PC-3 (cell line): ENCODE data around the gene TMEM161B. TPM values are rescaled to one million over a fixed set of nuclear protein-coding genes. Genes with fewer than 3 reads are reported as not detected.
"Not testable (repeated sequence)": the region's sequence is repeated elsewhere in the genome, so short reads cannot be mapped to it uniquely, and the experiment has no call there.

Experiments used
- ATAC-seq: fragments of 200-7000 bp; cut with Tn5 transposase; 2 replicates; pipeline ENCODE4 v1.9.1; 2020; ENCODE audit warnings: mild to moderate bottlenecking, moderate library complexity
- BruUV-seq: library from RNA; stranded (reverse); fragments of 400-500 nt; replicated peaks from 2 replicates; lab custom pipeline; 2021; lab: Mats Ljungman, UMichigan
- CTCF ChIA-PET: fragments of 300-600 bp; sonication (Branson Sonifier 250); formaldehyde crosslinking; loops from one replicate; lab custom pipeline; 2022; ENCODE audit warnings: antibody characterized with exemption; lab: Charles Lee
- POLR2A ChIA-PET: fragments of 300-600 bp; sonication (Branson Sonifier 250); formaldehyde crosslinking; loops from one replicate; lab custom pipeline; 2022; ENCODE audit warnings: antibody characterized with exemption; ENCODE audit not compliant: unreplicated experiment; lab: Charles Lee
- DNase-seq: peaks from one replicate; pipeline ENCODE4 v3.0.0-alpha.2; 2015
- H2AFZ ChIP-seq: fragments of 300-600 bp; sonication (generic); 2 replicates; pipeline ENCODE4 v1.6.0; 2016; ENCODE audit warnings: antibody characterized with exemption, low read length
- H3F3A ChIP-seq: fragments of 300-600 bp; sonication (generic); one replicate; pipeline ENCODE4 v1.6.0; 2017; ENCODE audit warnings: antibody characterized with exemption, low read length, control low read depth, mild to moderate bottlenecking; ENCODE audit not compliant: unreplicated experiment
- H3K27ac ChIP-seq: fragments of 300-600 bp; sonication (generic); 2 replicates; pipeline ENCODE4 v1.5.1; 2016; ENCODE audit warnings: mild to moderate bottlenecking, low read length
- H3K27me3 ChIP-seq: fragments of 300-600 bp; sonication (generic); 2 replicates; pipeline ENCODE4 v1.6.1; 2016; ENCODE audit warnings: low read length, mixed read lengths
- H3K36me3 ChIP-seq: fragments of 300-600 bp; sonication (generic); 2 replicates; pipeline ENCODE4 v1.6.1; 2016; ENCODE audit warnings: low read depth, mixed run types, low read length, mixed read lengths
- H3K4me1 ChIP-seq: fragments of 300-600 bp; sonication (generic); 2 replicates; pipeline ENCODE4 v1.5.1; 2016; ENCODE audit warnings: low read length; ENCODE audit not compliant: insufficient read depth
- H3K4me2 ChIP-seq: fragments of 300-600 bp; sonication (generic); 2 replicates; pipeline ENCODE4 v1.6.0; 2016; ENCODE audit warnings: low read length
- H3K4me3 ChIP-seq: fragments of 300-600 bp; sonication (generic); 2 replicates; pipeline ENCODE4 v1.5.1; 2016; ENCODE audit warnings: mild to moderate bottlenecking, low read length, mixed read lengths
- H3K79me2 ChIP-seq: fragments of 300-600 bp; sonication (generic); 2 replicates; pipeline ENCODE4 v1.6.1; 2017; ENCODE audit warnings: low read length, mixed read lengths
- H3K9ac ChIP-seq: fragments of 300-600 bp; sonication (generic); 2 replicates; pipeline ENCODE4 v1.6.0; 2016; ENCODE audit warnings: mild to moderate bottlenecking, low read length
- H3K9me2 ChIP-seq: fragments of 300-600 bp; sonication (generic); replicated peaks from 2 replicates; pipeline ENCODE4 v1.6.1; 2016; ENCODE audit warnings: mixed run types, low read length, mixed read lengths
- H3K9me3 ChIP-seq: fragments of 300-600 bp; sonication (generic); 2 replicates; pipeline ENCODE4 v1.6.1; 2016; ENCODE audit warnings: low read length, mixed read lengths
- H4K20me1 ChIP-seq: fragments of 300-600 bp; sonication (generic); 2 replicates; pipeline ENCODE4 v1.6.1; 2016; ENCODE audit warnings: low read length, mixed read lengths
- CTCF ChIP-seq: fragments of 300-600 bp; sonication (generic); conservative IDR thresholded peaks from 2 replicates; pipeline ENCODE4 v1.5.1; 2017; ENCODE audit warnings: antibody characterized with exemption, low read depth, mild to moderate bottlenecking, low read length
- EZH2 ChIP-seq: fragments of 300-600 bp; sonication (generic); IDR thresholded peaks from one replicate; pipeline ENCODE4 v1.6.1; 2017; ENCODE audit warnings: antibody characterized with exemption, mild to moderate bottlenecking, low read length; ENCODE audit not compliant: unreplicated experiment
- EZH2phosphoT487 ChIP-seq: fragments of 300-600 bp; sonication (generic); IDR thresholded peaks from 2 replicates; pipeline ENCODE4 v1.6.1; 2018; ENCODE audit warnings: mild to moderate bottlenecking, antibody characterized with exemption, low read length, borderline replicate concordance
- intact Hi-C: fragments of 100-400 bp; cut with micrococcal nuclease; formaldehyde crosslinking; loops from 2 replicates; pipeline ENCODE4 v1.9.0; 2023
- total RNA-seq: library from RNA; depleted of rRNA; stranded (reverse); fragments of >200 nt; gene quantifications from 2 replicates; pipeline ENCODE4 v1.2.3, GENCODE V29; 2014

The TMEM161B gene
- total RNA-seq, 1 experiment from 2014 or later, result 11.5 TPM

GRCh38 chr5:88193896-88194295, 74.7 kb downstream of the TMEM161B start:
- Histone ChIP-seq H3K4me2 (no peak overlapping the region), H3K79me2 (no peaks in the 10 kb centered on the region), H3K27ac (no peak overlapping the region), H3K4me1 (peaks cover 5% of the 10 kb centered on the region; the same call in 1 of the 2 replicates), H2AFZ (no peak overlapping the region), H4K20me1 (no peaks in the 10 kb centered on the region), H3K27me3 (no peaks in the 10 kb centered on the region), H3K9me2 (no peaks in the 10 kb centered on the region), H3K9me3 (no peaks in the 10 kb centered on the region), H3K4me3 (no peak overlapping the region), H3K36me3 (peaks cover 23% of the 10 kb centered on the region), H3F3A (no peaks in the 10 kb centered on the region), H3K9ac (no peak overlapping the region)
- TSS peak; percentile 3 for BruUV-seq
- ATAC-seq (no peak), DNase-seq (no peak)
- TF ChIP-seq CTCF (no peak), EZH2 (no peak), EZH2phosphoT487 (no peak)
- intact Hi-C loops, result no loop called here
- ChIA-PET CTCF (no interaction called here), POLR2A (no interaction called here)

GRCh38 chr5:88190106-88190834, 78.4 kb downstream of the TMEM161B start:
- BruUV-seq, result no TSS peak
- Histone ChIP-seq H3K9ac (no peak overlapping the region), H3K79me2 (no peaks in the 10 kb centered on the region), H4K20me1 (no peaks in the 10 kb centered on the region), H3F3A (no peaks in the 10 kb centered on the region), H3K9me3 (0 out of 2 replicates have a peak, but pooled peaks cover 4% of the 10 kb centered on the region), H3K4me2 (peak overlapping the region; percentile 41; the same call in 1 of the 2 replicates), H2AFZ (no peak overlapping the region), H3K4me3 (no peak overlapping the region), H3K27me3 (no peaks in the 10 kb centered on the region), H3K4me1 (peaks cover 5% of the 10 kb centered on the region; the same call in 1 of the 2 replicates), H3K27ac (no peak overlapping the region), H3K36me3 (peaks cover 29% of the 10 kb centered on the region), H3K9me2 (no peaks in the 10 kb centered on the region)
- DNase-seq (peak; percentile 72), ATAC-seq (no peak)
- intact Hi-C loops, result no loop called here
- ChIA-PET CTCF (no interaction called here), POLR2A (no interaction called here)
- peak; percentile 51; the same call in 1 of the 2 replicates for TF ChIP-seq CTCF
- TF ChIP-seq EZH2phosphoT487, result no peak
- no peak for TF ChIP-seq EZH2

- H3K4me1 ChIP-seq, H3K9ac ChIP-seq, H3K79me2 ChIP-seq, CTCF ChIA-PET, H3K4me2 ChIP-seq, H3F3A ChIP-seq, intact Hi-C loops, H3K9me3 ChIP-seq, BruUV-seq, H3K27me3 ChIP-seq, H2AFZ ChIP-seq, H3K27ac ChIP-seq, H3K4me3 ChIP-seq, H4K20me1 ChIP-seq, POLR2A ChIA-PET, H3K9me2 ChIP-seq, ATAC-seq, DNase-seq: not testable (repeated sequence)
- peaks cover 28% of the 10 kb centered on the region for H3K36me3 ChIP-seq
These were observed 79.2 kb downstream of the TMEM161B start for GRCh38 chr5:88189484-88189883.
